AML-193 (cell line): ENCODE data around the gene STX8.
"Not testable (repeated sequence)": the region's sequence is repeated elsewhere in the genome, so short reads cannot be mapped to it uniquely, and the experiment has no call there.

Experiments
- DNase-seq, 2 experiments: peaks; one replicate each; lab custom pipeline; 2025; lab: John Stamatoyannopoulos, UW

Gene STX8

GRCh38 chr17:9261081-9262012, 314.3 kb downstream of the STX8 start:
- DNase-seq, result no peak

- DNase-seq, result no peak
Measured at GRCh38 chr17:9259419-9259818, 316.2 kb downstream of the STX8 start.

GRCh38 chr17:9258115-9259015, 317.3 kb downstream of the STX8 start:
- no peak for DNase-seq

GRCh38 chr17:9257630-9257965, 318.0 kb downstream of the STX8 start:
- DNase-seq, result not testable (repeated sequence)

GRCh38 chr17:9256751-9257629, 318.6 kb downstream of the STX8 start:
- no peak for DNase-seq

GRCh38 chr17:9256361-9256750, 319.3 kb downstream of the STX8 start:
- DNase-seq, result no peak

- no peak for DNase-seq
Measured at GRCh38 chr17:9255833-9256232, 319.8 kb downstream of the STX8 start.

GRCh38 chr17:9254841-9255240, 320.8 kb downstream of the STX8 start:
- DNase-seq, result no peak

GRCh38 chr17:9253308-9253707, 322.3 kb downstream of the STX8 start:
- no peak for DNase-seq

- DNase-seq, result no peak
Measured at GRCh38 chr17:9251273-9251672, 324.3 kb downstream of the STX8 start.

- DNase-seq, result no peak
Measured at GRCh38 chr17:9249245-9249953, 326.2 kb downstream of the STX8 start.

- no peak for DNase-seq
Measured at GRCh38 chr17:9247401-9247938, 328.1 kb downstream of the STX8 start.

- no peak for DNase-seq
Measured at GRCh38 chr17:9244066-9245052, 331.3 kb downstream of the STX8 start.

GRCh38 chr17:9242983-9243382, 332.6 kb downstream of the STX8 start:
- no peak for DNase-seq

- no peak for DNase-seq
Measured at GRCh38 chr17:9242497-9242881, 333.1 kb downstream of the STX8 start.

- no peak for DNase-seq
Measured at GRCh38 chr17:9241774-9242496, 333.7 kb downstream of the STX8 start.

- no peak for DNase-seq
Measured at GRCh38 chr17:9241371-9241712, 334.3 kb downstream of the STX8 start.

GRCh38 chr17:9240659-9241370, 334.8 kb downstream of the STX8 start:
- DNase-seq, result no peak
